GM23248 (cell line): Measurements from ENCODE around the gene STYX. TPM values are rescaled to one million over a fixed set of nuclear protein-coding genes. Genes with fewer than 3 reads are reported as not detected.

ENCODE experiments used
- DNase-seq: peaks from one replicate; pipeline ENCODE4 v3.0.0-alpha.2; 2015
- H2AFZ ChIP-seq: fragments of 200-600 bp; sonication (generic); 2 replicates; pipeline ENCODE4 v1.6.1; 2016; ENCODE audit warnings: antibody characterized with exemption
- H3F3A ChIP-seq: fragments of 200-600 bp; sonication (generic); 2 replicates; pipeline ENCODE4 v1.6.1; 2016; ENCODE audit warnings: mild to moderate bottlenecking, antibody characterized with exemption, mixed run types; ENCODE audit not compliant: insufficient read depth
- H3K27ac ChIP-seq: fragments of 200-600 bp; sonication (generic); 2 replicates; pipeline ENCODE4 v1.5.1; 2016; ENCODE audit warnings: mild to moderate bottlenecking
- H3K27me3 ChIP-seq: fragments of 200-600 bp; sonication (generic); replicated peaks from 2 replicates; pipeline ENCODE4 v1.6.1; 2016; ENCODE audit warnings: mild to moderate bottlenecking; ENCODE audit not compliant: insufficient read depth
- H3K36me3 ChIP-seq: fragments of 200-600 bp; sonication (generic); 2 replicates; pipeline ENCODE4 v1.6.1; 2016; ENCODE audit warnings: low read depth, mild to moderate bottlenecking
- H3K4me1 ChIP-seq: fragments of 200-600 bp; sonication (generic); 2 replicates; pipeline ENCODE4 v1.6.1; 2016; ENCODE audit warnings: mild to moderate bottlenecking; ENCODE audit not compliant: insufficient read depth
- H3K4me2 ChIP-seq: fragments of 200-600 bp; sonication (generic); one replicate; pipeline ENCODE4 v1.6.1; 2016; ENCODE audit warnings: mild to moderate bottlenecking; ENCODE audit not compliant: unreplicated experiment
- H3K4me3 ChIP-seq: fragments of 200-600 bp; sonication (generic); 2 replicates; pipeline ENCODE4 v1.5.1; 2016; ENCODE audit warnings: mild to moderate bottlenecking
- H3K79me2 ChIP-seq: fragments of 200-600 bp; sonication (generic); 2 replicates; pipeline ENCODE4 v1.6.1; 2016; ENCODE audit warnings: mild to moderate bottlenecking; ENCODE audit not compliant: insufficient read depth
- H3K9ac ChIP-seq: fragments of 200-600 bp; sonication (generic); 2 replicates; pipeline ENCODE4 v1.6.1; 2016; ENCODE audit warnings: mild to moderate bottlenecking
- H3K9me2 ChIP-seq: fragments of 200-600 bp; sonication (generic); 2 replicates; pipeline ENCODE4 v1.6.1; 2016; ENCODE audit warnings: mixed run types, mild to moderate bottlenecking, moderate library complexity; ENCODE audit not compliant: insufficient read depth
- H3K9me3 ChIP-seq: fragments of 200-600 bp; sonication (generic); one replicate; pipeline ENCODE4 v1.6.1; 2017; ENCODE audit warnings: low read depth
- H4K20me1 ChIP-seq: fragments of 200-600 bp; sonication (generic); 2 replicates; pipeline ENCODE4 v1.6.0; 2016; ENCODE audit not compliant: insufficient read depth
- EZH2 ChIP-seq: fragments of 200-600 bp; sonication (generic); IDR thresholded peaks from 2 replicates; pipeline ENCODE4 v1.6.1; 2018; ENCODE audit warnings: antibody characterized with exemption, mild to moderate bottlenecking; ENCODE audit not compliant: insufficient read depth, poor library complexity, severe bottlenecking
- EZH2phosphoT487 ChIP-seq: fragments of 200-600 bp; sonication (generic); IDR thresholded peaks from 2 replicates; pipeline ENCODE4 v1.6.1; 2018; ENCODE audit warnings: antibody characterized with exemption, moderate library complexity, mild to moderate bottlenecking, low read depth; ENCODE audit not compliant: insufficient read depth
- whole genome bisulfite sequencing, 2 experiments: methylation state at CpG; one replicate each; pipeline ENCODE4 v1.1.6; 2015 to 2017; ENCODE audit warnings: low lambda C conversion rate in 2 of 2, low coverage in 1 of 2; ENCODE audit errors: missing lambda C conversion rate in 2 of 2; 5-methylcytosine and 5-hydroxymethylcytosine counted together
- in situ Hi-C: fragments of 300-500 bp; cut with MboI; formaldehyde crosslinking; loops from 2 replicates; pipeline ENCODE4 v1.15.0; 2020
- polyA plus RNA-seq: library from polyadenylated mRNA; unstranded; fragments of >200 nt; fragmentation: Nextera tagmentation; extraction: Ambion mirVana; gene quantifications from 2 replicates; pipeline ENCODE4 v1.2.1, GENCODE V29; 2016
- total RNA-seq: library from RNA; depleted of rRNA; stranded (reverse); fragments of >200 nt; shearing (Covaris generic); gene quantifications from 2 replicates; pipeline ENCODE4 v1.2.3, GENCODE V29; 2014

Gene STYX
- total and polyA plus RNA-seq, 2 experiments from 2014 or later: 20.1 to 23.0 TPM

DNA sequence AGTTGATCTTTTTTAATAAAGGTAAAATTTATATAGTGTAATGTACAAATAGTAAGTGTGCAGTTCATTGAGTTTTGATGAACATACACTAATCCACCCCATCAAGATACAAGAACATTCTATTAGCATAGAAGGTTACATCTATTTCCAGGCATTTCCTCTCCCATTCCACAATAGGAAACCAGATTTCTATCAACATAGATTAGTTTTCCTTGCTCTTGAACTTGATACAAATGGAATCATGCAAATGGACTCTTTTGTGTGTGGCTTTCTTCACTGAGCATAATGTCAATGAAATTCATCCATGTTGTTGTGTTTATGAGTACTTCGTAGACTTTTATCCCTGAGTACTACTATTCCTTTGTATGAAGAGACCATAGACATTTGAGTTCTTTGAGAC, 10.8 kb downstream of the STYX start:
- H3K4me1 ChIP-seq: peaks cover 22% of the 10 kb centered on the region
- TF ChIP-seq EZH2 (no peak), EZH2phosphoT487 (no peak)
- H3K27me3 ChIP-seq: no peaks in the 10 kb centered on the region
- no peaks in the 10 kb centered on the region for H3K9me2 ChIP-seq
- no peaks in the 10 kb centered on the region for H4K20me1 ChIP-seq
- no peak overlapping the region for H3K4me3 ChIP-seq
- no peak overlapping the region for H3K27ac ChIP-seq
- peaks cover 97% of the 10 kb centered on the region for H3K79me2 ChIP-seq
- H3K9ac ChIP-seq: no peak overlapping the region
- peaks cover 5% of the 10 kb centered on the region; the same call in 1 of the 2 replicates for H3K36me3 ChIP-seq
- no peaks in the 10 kb centered on the region for H3K9me3 ChIP-seq
- no peak for DNase-seq
- 95 to 97% methylated on average over 1 of the region's 1 CpG for whole genome bisulfite sequencing, 2 experiments
- peaks cover 20% of the 10 kb centered on the region for H3F3A ChIP-seq
- no peak overlapping the region for H3K4me2 ChIP-seq
- in situ Hi-C loops: no loop called here
- no peak overlapping the region for H2AFZ ChIP-seq

DNA sequence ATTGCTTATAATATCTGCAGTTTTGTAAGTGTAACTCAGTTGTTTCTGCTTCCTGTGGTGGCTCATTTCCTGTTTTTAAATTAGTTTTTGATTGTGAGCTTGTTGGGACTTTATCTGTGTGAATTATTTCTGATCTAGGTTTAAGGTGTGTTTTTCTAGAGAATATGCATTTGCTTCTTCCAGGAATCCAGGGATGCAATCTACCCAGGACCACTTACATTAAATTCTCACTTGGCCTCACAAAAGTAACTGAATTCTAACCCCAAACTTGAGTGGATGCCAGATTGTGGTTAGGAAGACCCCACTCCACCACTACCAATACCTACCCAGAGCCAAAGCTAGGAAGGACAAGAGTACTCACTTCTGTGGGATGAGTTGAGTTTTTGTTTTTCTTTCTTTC, 11.9 kb downstream of the STYX start:
- no peaks in the 10 kb centered on the region for H3K27me3 ChIP-seq
- H2AFZ ChIP-seq: peak overlapping the region; percentile 55; the same call in 1 of the 2 replicates
- peaks cover 20% of the 10 kb centered on the region for H3F3A ChIP-seq
- no peaks in the 10 kb centered on the region for H4K20me1 ChIP-seq
- in situ Hi-C loops: no loop called here
- peak overlapping the region; percentile 67 for H3K27ac ChIP-seq
- H3K9me3 ChIP-seq: no peaks in the 10 kb centered on the region
- peak overlapping the region; percentile 26; the same call in 1 of the 2 replicates for H3K9ac ChIP-seq
- TF ChIP-seq EZH2: no peak
- TF ChIP-seq EZH2phosphoT487: no peak
- no peaks in the 10 kb centered on the region for H3K9me2 ChIP-seq
- H3K4me2 ChIP-seq: peak overlapping the region; percentile 9
- peaks cover 15% of the 10 kb centered on the region for H3K4me1 ChIP-seq
- H3K4me3 ChIP-seq: no peak overlapping the region
- H3K79me2 ChIP-seq: peaks cover 92% of the 10 kb centered on the region
- peaks cover 10% of the 10 kb centered on the region; the same call in 1 of the 2 replicates for H3K36me3 ChIP-seq
- DNase-seq: no peak

DNA sequence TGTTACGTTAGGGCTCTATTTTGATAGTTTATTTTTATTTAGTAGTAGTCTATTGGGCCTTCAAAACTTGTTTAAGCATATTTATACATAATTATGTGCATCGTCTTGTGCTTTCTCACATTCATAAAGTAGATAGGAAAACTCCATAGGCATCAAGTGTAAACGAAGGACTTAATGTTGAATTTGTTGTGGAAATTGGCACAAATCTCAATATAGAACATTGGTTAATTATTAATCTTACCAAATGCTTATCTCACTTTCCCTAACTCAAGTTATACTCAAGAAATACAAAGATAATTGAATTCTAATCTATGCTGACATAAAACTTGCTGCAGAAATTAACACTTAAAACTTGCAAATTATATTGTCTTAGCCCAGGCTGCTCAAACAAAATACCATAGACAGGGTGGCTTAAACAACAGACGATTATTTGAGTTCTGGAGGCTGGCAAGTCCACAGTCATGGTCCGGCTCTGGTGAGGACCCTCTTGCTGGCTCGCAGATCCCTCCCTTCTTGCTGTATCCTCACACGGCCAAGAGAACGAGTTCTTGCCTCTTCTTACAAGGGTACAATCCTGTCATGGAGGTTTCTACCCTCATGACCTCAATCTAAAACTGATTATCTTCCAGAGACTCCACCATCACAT, 18.8 kb downstream of the STYX start:
- peaks cover 36% of the 10 kb centered on the region for H3K36me3 ChIP-seq
- no peak for TF ChIP-seq EZH2
- TF ChIP-seq EZH2phosphoT487: no peak
- no peaks in the 10 kb centered on the region for H3K9me2 ChIP-seq
- H3K9me3 ChIP-seq: no peaks in the 10 kb centered on the region
- whole genome bisulfite sequencing, 2 experiments: 88% methylated on average over 8 of the region's 8 CpGs
- H3K27me3 ChIP-seq: no peaks in the 10 kb centered on the region
- H2AFZ ChIP-seq: no peak overlapping the region
- no peaks in the 10 kb centered on the region for H3K4me1 ChIP-seq
- no peak for DNase-seq
- no peaks in the 10 kb centered on the region for H3F3A ChIP-seq
- no peak overlapping the region for H3K9ac ChIP-seq
- no peak overlapping the region for H3K4me2 ChIP-seq
- H3K27ac ChIP-seq: no peak overlapping the region
- H4K20me1 ChIP-seq: no peaks in the 10 kb centered on the region
- in situ Hi-C loops: no loop called here
- peaks cover 28% of the 10 kb centered on the region for H3K79me2 ChIP-seq
- H3K4me3 ChIP-seq: no peak overlapping the region

DNA sequence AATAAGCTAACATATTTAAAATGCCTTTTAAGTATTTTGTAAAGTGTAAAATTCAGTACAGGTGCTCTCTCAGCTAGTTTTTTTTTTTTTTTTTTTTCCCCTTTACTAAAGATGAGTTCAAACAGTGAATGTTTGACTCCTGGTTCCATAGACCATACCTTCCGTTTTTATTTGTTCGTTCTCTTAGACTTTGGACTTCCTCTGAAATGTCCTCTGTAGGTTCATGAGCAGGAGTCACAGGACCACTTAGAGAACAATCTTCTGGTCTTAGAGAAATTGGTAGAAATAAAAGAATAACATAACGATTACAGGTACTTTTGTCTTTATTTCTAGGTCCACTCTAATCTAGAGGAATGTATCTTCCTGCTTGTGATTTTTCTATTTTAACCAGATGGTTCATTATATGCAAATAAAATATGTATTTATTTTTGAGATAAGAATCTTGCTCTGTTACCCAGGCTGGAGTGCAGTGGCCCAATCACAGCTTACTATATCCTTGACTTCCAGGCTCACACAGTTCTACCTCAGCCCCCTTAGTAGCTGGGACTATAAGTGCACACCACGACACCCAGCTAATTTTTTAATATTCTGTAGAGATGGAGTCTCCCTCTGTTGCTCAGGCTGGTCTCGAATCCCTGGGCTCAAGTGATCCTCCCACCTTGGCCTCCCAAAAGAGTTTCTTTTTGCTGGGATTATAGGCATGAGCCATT, 25.8 kb downstream of the STYX start:
- H3F3A ChIP-seq: no peaks in the 10 kb centered on the region
- no peaks in the 10 kb centered on the region for H4K20me1 ChIP-seq
- H3K4me1 ChIP-seq: no peaks in the 10 kb centered on the region
- no peak overlapping the region for H3K4me3 ChIP-seq
- H3K27ac ChIP-seq: no peak overlapping the region
- TF ChIP-seq EZH2 (no peak), EZH2phosphoT487 (no peak)
- in situ Hi-C loops: no loop called here
- peaks cover 30% of the 10 kb centered on the region for H3K36me3 ChIP-seq
- H3K4me2 ChIP-seq: no peak overlapping the region
- no peak overlapping the region for H3K9ac ChIP-seq
- 97 to 99% methylated on average over 5 of the region's 5 CpGs for WGBS, 2 experiments
- DNase-seq: no peak
- no peaks in the 10 kb centered on the region for H3K9me3 ChIP-seq
- H3K79me2 ChIP-seq: no peaks in the 10 kb centered on the region
- H2AFZ ChIP-seq: no peak overlapping the region
- H3K27me3 ChIP-seq: no peaks in the 10 kb centered on the region
- no peaks in the 10 kb centered on the region for H3K9me2 ChIP-seq
